Effector CD4-positive, alpha-beta T cell (primary cell): ENCODE results near the gene TRIB2.
"Not testable (repeated sequence)": the region's sequence is repeated elsewhere in the genome, so short reads cannot be mapped to it uniquely, and the experiment has no call there.

ENCODE experiments used
- DNase-seq: peaks from one replicate; pipeline ENCODE4 v3.0.0-alpha.2; 2020
- total RNA-seq: gene quantifications from one replicate; lab custom pipeline; 2026; lab: John Stamatoyannopoulos, UW

TRIB2 gene
- total RNA-seq = 222 reads per million, percentile 93 among the genes with 10 or more reads in this experiment

GRCh38 chr2:12716282-12717190, at the start of gene TRIB2:
Gene TRIB2, plus strand, starts transcription at chr2:12716936. Its CDS starts 1,372 bp downstream, at chr2:12718308.
- peak; percentile 86 for DNase-seq

- no peak for DNase-seq
Measured at GRCh38 chr2:12669036-12669435, 47.7 kb upstream of the TRIB2 start.

GRCh38 chr2:12672711-12673315, 43.9 kb upstream of the TRIB2 start:
- no peak for DNase-seq

- no peak for DNase-seq
Measured at GRCh38 chr2:12674644-12675328, 42.0 kb upstream of the TRIB2 start.

GRCh38 chr2:12675352-12675795, 41.4 kb upstream of the TRIB2 start:
- no peak for DNase-seq

GRCh38 chr2:12675801-12676200, 40.9 kb upstream of the TRIB2 start:
- DNase-seq = no peak

- DNase-seq = no peak
Measured at GRCh38 chr2:12676771-12677170, 40.0 kb upstream of the TRIB2 start.

GRCh38 chr2:12678186-12678585, 38.5 kb upstream of the TRIB2 start:
- no peak for DNase-seq

- DNase-seq = no peak
Measured at GRCh38 chr2:12679550-12680072, 37.1 kb upstream of the TRIB2 start.

GRCh38 chr2:12680115-12680514, 36.6 kb upstream of the TRIB2 start:
- DNase-seq = not testable (repeated sequence)

GRCh38 chr2:12682017-12682416, 34.7 kb upstream of the TRIB2 start:
- no peak for DNase-seq

- DNase-seq = no peak
Measured at GRCh38 chr2:12683457-12684100, 33.2 kb upstream of the TRIB2 start.

- no peak for DNase-seq
Measured at GRCh38 chr2:12684471-12684936, 32.2 kb upstream of the TRIB2 start.

GRCh38 chr2:12685145-12685544, 31.6 kb upstream of the TRIB2 start:
- DNase-seq = no peak

- no peak for DNase-seq
Measured at GRCh38 chr2:12685956-12686355, 30.8 kb upstream of the TRIB2 start.

GRCh38 chr2:12686708-12687283, 29.9 kb upstream of the TRIB2 start:
- DNase-seq = no peak

GRCh38 chr2:12688091-12688490, 28.6 kb upstream of the TRIB2 start:
- DNase-seq = no peak

- DNase-seq = no peak
Measured at GRCh38 chr2:12688893-12689292, 27.8 kb upstream of the TRIB2 start.

- no peak for DNase-seq
Measured at GRCh38 chr2:12693509-12693908, 23.2 kb upstream of the TRIB2 start.

GRCh38 chr2:12694990-12695774, 21.6 kb upstream of the TRIB2 start:
- DNase-seq = no peak

GRCh38 chr2:12697617-12698016, 19.1 kb upstream of the TRIB2 start:
- no peak for DNase-seq
